HG03103 (cell line): ENCODE data around the gene PAX1.

ENCODE experiments used
- ATAC-seq: cut with Tn5 transposase; IDR thresholded peaks from one replicate; pipeline ENCODE4 v1.9.1; 2021; ENCODE audit warnings: low read depth; ENCODE audit not compliant: unreplicated experiment

PAX1 gene

GRCh38 chr20:21725892-21726291, 20.4 kb downstream of the PAX1 start:
- no peak for ATAC-seq

DNA sequence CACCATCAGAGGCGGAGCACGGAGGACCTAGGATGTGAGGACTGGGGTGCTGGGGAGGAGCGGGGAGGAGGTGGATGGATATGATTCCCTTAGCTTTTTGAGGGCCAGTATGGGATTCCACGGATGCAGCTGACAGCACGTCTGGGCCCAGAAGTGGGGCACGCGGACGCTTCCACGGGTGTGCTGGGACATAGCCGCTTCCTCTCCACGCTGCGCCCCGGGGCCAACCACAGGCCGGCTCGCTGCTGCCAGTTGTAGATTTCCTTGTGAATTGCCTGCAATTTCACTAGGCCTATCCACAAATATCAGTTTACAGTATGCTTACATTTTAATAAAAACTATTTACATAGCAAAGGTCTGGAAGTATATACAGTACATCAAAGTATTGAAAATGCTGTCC, 23.9 kb downstream of the PAX1 start:
- ATAC-seq = no peak

GRCh38 chr20:21739161-21739560, 33.7 kb downstream of the PAX1 start:
- ATAC-seq = no peak

GRCh38 chr20:21739682-21740081, 34.2 kb downstream of the PAX1 start:
- no peak for ATAC-seq

- no peak for ATAC-seq
Measured at GRCh38 chr20:21741266-21741665, 35.8 kb downstream of the PAX1 start.

- no peak for ATAC-seq
Measured at GRCh38 chr20:21762646-21763045, 57.2 kb downstream of the PAX1 start.

- ATAC-seq = no peak
Measured at GRCh38 chr20:21767200-21767738, 61.8 kb downstream of the PAX1 start.

DNA sequence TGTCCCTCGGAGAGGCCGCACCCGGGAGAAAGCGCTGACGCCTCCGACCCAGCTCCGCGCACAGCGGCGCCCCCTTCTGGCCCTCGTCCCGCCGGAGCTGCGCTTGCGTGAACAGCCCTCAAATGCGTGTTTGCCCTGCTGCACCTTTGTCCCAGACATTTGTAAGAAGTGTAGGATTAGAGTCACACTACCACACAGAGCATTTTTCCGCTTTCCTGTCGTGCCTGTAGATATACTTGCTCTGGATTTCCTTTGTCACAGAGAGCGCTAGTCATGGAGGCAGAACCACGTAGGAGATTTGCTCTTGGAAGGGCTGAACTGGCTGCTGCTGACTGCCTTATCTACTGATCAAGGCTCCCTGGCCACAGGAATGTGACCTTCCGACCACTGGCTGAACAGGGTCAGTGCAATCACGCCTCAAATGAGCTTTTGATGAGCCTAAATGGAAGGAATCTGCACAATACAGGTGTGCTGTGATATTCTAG, 62.3 kb downstream of the PAX1 start:
- no peak for ATAC-seq
